Body of pancreas (tissue), 4 donors: ENCODE results near the gene CST4.

ENCODE experiments used
- POLR2A ChIP-seq, 3 donors: fragments of 450-650 bp; IDR thresholded peaks; one replicate each; pipeline ENCODE4 v1.6.1; 2016; ENCODE audit warnings: antibody characterized with exemption in 3 of 3, mild to moderate bottlenecking in 2 of 3
- TF ChIP-seq, protein P1 (sequence below), 7 experiments: fragments of 450-650 bp in 4 of 7; fragments of 200-600 bp in 3 of 7; sonication (generic) in 3 of 7; IDR thresholded peaks; one replicate each; pipeline ENCODE4 v1.5.1; 2016 to 2019; ENCODE audit warnings: antibody characterized with exemption in 7 of 7

DNA sequence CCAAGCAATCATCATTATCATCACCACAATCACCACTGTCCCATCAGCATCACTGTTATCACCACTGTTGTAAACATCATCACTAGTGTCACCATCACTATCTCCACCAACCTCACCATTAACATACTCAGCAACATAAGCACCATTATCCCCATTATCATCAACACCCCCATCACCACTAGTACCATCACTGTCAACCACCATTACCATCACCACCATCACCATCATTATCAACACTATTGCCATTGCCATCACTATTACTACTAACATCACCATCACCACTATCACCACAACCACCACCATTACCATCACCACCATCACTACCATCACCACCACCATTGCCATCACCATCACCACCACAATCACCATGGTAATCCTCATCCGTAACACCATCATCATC is 19.5 kb downstream of the CST4 start:
- TF ChIP-seq, protein P1, sequence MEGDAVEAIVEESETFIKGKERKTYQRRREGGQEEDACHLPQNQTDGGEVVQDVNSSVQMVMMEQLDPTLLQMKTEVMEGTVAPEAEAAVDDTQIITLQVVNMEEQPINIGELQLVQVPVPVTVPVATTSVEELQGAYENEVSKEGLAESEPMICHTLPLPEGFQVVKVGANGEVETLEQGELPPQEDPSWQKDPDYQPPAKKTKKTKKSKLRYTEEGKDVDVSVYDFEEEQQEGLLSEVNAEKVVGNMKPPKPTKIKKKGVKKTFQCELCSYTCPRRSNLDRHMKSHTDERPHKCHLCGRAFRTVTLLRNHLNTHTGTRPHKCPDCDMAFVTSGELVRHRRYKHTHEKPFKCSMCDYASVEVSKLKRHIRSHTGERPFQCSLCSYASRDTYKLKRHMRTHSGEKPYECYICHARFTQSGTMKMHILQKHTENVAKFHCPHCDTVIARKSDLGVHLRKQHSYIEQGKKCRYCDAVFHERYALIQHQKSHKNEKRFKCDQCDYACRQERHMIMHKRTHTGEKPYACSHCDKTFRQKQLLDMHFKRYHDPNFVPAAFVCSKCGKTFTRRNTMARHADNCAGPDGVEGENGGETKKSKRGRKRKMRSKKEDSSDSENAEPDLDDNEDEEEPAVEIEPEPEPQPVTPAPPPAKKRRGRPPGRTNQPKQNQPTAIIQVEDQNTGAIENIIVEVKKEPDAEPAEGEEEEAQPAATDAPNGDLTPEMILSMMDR (IDR thresholded peaks at IDR 0.05): no peak
- no peak for TF ChIP-seq POLR2A (IDR thresholded peaks at IDR 0.05)
